Stimulated activated CD4-positive, alpha-beta T cell treated with anti-CD3 and anti-CD28 coated beads, Interleukin-2, amount 100 ng/mL, for 48 hours (primary cell): Measurements from ENCODE around the gene CHAT.

Experiments
- DNase-seq, 2 donors: peaks; one replicate each; pipeline ENCODE4 v3.0.0-alpha.2; 2020

Gene CHAT

GRCh38 chr10:49612513-49613164, 1.2 kb upstream of the CHAT start:
- no peak for DNase-seq

GRCh38 chr10:49613165-49613881, 514 bp upstream of the CHAT start:
- DNase-seq, result no peak

- no peak for DNase-seq
These were observed 683 bp downstream of the CHAT start for GRCh38 chr10:49614242-49615198.

- DNase-seq, result no peak
These were observed 1.4 kb downstream of the CHAT start for GRCh38 chr10:49615213-49615612.

- no peak for DNase-seq
These were observed 1.9 kb downstream of the CHAT start for GRCh38 chr10:49615721-49616120.

GRCh38 chr10:49616421-49617101, 2.7 kb downstream of the CHAT start:
- DNase-seq, result no peak

- DNase-seq, result no peak
These were observed 3.5 kb downstream of the CHAT start for GRCh38 chr10:49617121-49618020.

GRCh38 chr10:49618821-49619220, 5.0 kb downstream of the CHAT start:
- no peak for DNase-seq

- no peak for DNase-seq
These were observed 5.8 kb downstream of the CHAT start for GRCh38 chr10:49619613-49620012.

- no peak for DNase-seq
These were observed 6.5 kb downstream of the CHAT start for GRCh38 chr10:49620286-49620810.

- DNase-seq, result no peak
These were observed 7.1 kb downstream of the CHAT start for GRCh38 chr10:49620841-49621378.

- no peak for DNase-seq
These were observed 7.7 kb downstream of the CHAT start for GRCh38 chr10:49621561-49621960.

- DNase-seq, result no peak
These were observed 8.9 kb downstream of the CHAT start for GRCh38 chr10:49622426-49623425.

- no peak for DNase-seq
These were observed 10.8 kb downstream of the CHAT start for GRCh38 chr10:49624629-49625028.

GRCh38 chr10:49625411-49625810, 11.6 kb downstream of the CHAT start:
- DNase-seq, result no peak

GRCh38 chr10:49627038-49627437, 13.2 kb downstream of the CHAT start:
- no peak for DNase-seq

GRCh38 chr10:49627644-49628247, 13.9 kb downstream of the CHAT start:
- DNase-seq, result no peak

GRCh38 chr10:49628599-49628998, 14.8 kb downstream of the CHAT start:
- no peak for DNase-seq

- no peak for DNase-seq
These were observed 15.6 kb downstream of the CHAT start for GRCh38 chr10:49629431-49629881.
